Endothelial cell (in vitro differentiated cells): ENCODE measurements around the gene PRKAR1A. TPM values are rescaled to one million over a fixed set of nuclear protein-coding genes. Genes with fewer than 3 reads are reported as not detected.
A peak's percentile ranks its signal among the peaks of the same experiment; 100 is the strongest.

Experiments
- DNase-seq: peaks from one replicate; pipeline ENCODE4 v3.0.0; 2021; ENCODE audit warnings: low spot score
- H3K27ac Mint-ChIP-seq: one replicate; pipeline ENCODE4 v1.8.0; 2021; ENCODE audit warnings: mixed read lengths, inconsistent platforms; ENCODE audit not compliant: unreplicated experiment
- H3K27me3 Mint-ChIP-seq: one replicate; pipeline ENCODE4 v1.8.0; 2021; ENCODE audit warnings: mild to moderate bottlenecking, moderate library complexity, mixed read lengths, inconsistent platforms; ENCODE audit not compliant: unreplicated experiment
- H3K36me3 Mint-ChIP-seq: one replicate; pipeline ENCODE4 v1.8.0; 2021; ENCODE audit warnings: mild to moderate bottlenecking, low read depth, mixed read lengths, inconsistent platforms; ENCODE audit not compliant: unreplicated experiment
- H3K4me1 Mint-ChIP-seq: one replicate; pipeline ENCODE4 v1.8.0; 2021; ENCODE audit warnings: mild to moderate bottlenecking, mixed read lengths, inconsistent platforms; ENCODE audit not compliant: unreplicated experiment
- H3K4me3 Mint-ChIP-seq: one replicate; pipeline ENCODE4 v1.8.0; 2021; ENCODE audit warnings: mild to moderate bottlenecking, mixed read lengths, inconsistent platforms; ENCODE audit not compliant: unreplicated experiment
- H3K9me3 Mint-ChIP-seq: one replicate; pipeline ENCODE4 v1.8.0; 2021; ENCODE audit warnings: mixed read lengths, inconsistent platforms; ENCODE audit not compliant: unreplicated experiment
- CTCF ChIP-seq: fragments of 200-600 bp; sonication (generic); IDR thresholded peaks from one replicate; pipeline ENCODE4 v1.5.0; 2021; ENCODE audit warnings: antibody characterized with exemption; ENCODE audit not compliant: unreplicated experiment
- total RNA-seq: library from RNA; stranded (reverse); fragmentation: NEBNext Ultra II Directional; extraction: Animal tissue kit (Norgen Biotek cat#: 25700); gene quantifications from one replicate; pipeline ENCODE4 v1.2.1, GENCODE V29; 2021; ENCODE audit not compliant: unreplicated experiment

PRKAR1A gene
- total RNA-seq, 1 donor from 2014 or later = 248 TPM

GRCh38 chr17:68526548-68526947 is 14.3 kb downstream of the PRKAR1A start:
- peaks cover 22% of the 10 kb centered on the region for H3K4me1 Mint-ChIP-seq
- no peak for TF ChIP-seq CTCF
- H3K4me3 Mint-ChIP-seq = no peak overlapping the region
- no peak for DNase-seq
- H3K27me3 Mint-ChIP-seq = peaks cover 1% of the 10 kb centered on the region
- H3K9me3 Mint-ChIP-seq = no peaks in the 10 kb centered on the region
- H3K36me3 Mint-ChIP-seq = peaks cover 51% of the 10 kb centered on the region
- H3K27ac Mint-ChIP-seq = peak overlapping the region; percentile 88

GRCh38 chr17:68527314-68527713 is 15.1 kb downstream of the PRKAR1A start:
- DNase-seq = no peak
- peaks cover 50% of the 10 kb centered on the region for H3K36me3 Mint-ChIP-seq
- peaks cover 1% of the 10 kb centered on the region for H3K27me3 Mint-ChIP-seq
- no peaks in the 10 kb centered on the region for H3K9me3 Mint-ChIP-seq
- peaks cover 22% of the 10 kb centered on the region for H3K4me1 Mint-ChIP-seq
- peak overlapping the region; percentile 88 for H3K27ac Mint-ChIP-seq
- H3K4me3 Mint-ChIP-seq = no peak overlapping the region
- TF ChIP-seq CTCF = no peak

GRCh38 chr17:68531252-68531651 is 19.0 kb downstream of the PRKAR1A start:
- H3K9me3 Mint-ChIP-seq = no peaks in the 10 kb centered on the region
- H3K27me3 Mint-ChIP-seq = peaks cover 1% of the 10 kb centered on the region
- DNase-seq = no peak
- peaks cover 38% of the 10 kb centered on the region for H3K36me3 Mint-ChIP-seq
- no peak overlapping the region for H3K27ac Mint-ChIP-seq
- peaks cover 22% of the 10 kb centered on the region for H3K4me1 Mint-ChIP-seq
- H3K4me3 Mint-ChIP-seq = no peak overlapping the region
- no peak for TF ChIP-seq CTCF

GRCh38 chr17:68532826-68533225 is 20.6 kb downstream of the PRKAR1A start:
- no peak for TF ChIP-seq CTCF
- peaks cover 31% of the 10 kb centered on the region for H3K36me3 Mint-ChIP-seq
- no peak overlapping the region for H3K4me3 Mint-ChIP-seq
- DNase-seq = no peak
- no peaks in the 10 kb centered on the region for H3K9me3 Mint-ChIP-seq
- no peaks in the 10 kb centered on the region for H3K27me3 Mint-ChIP-seq
- H3K4me1 Mint-ChIP-seq = peaks cover 7% of the 10 kb centered on the region
- no peak overlapping the region for H3K27ac Mint-ChIP-seq

- no peaks in the 10 kb centered on the region for H3K9me3 Mint-ChIP-seq
- peak; percentile 56 for TF ChIP-seq CTCF
- H3K4me1 Mint-ChIP-seq = no peaks in the 10 kb centered on the region
- H3K27ac Mint-ChIP-seq = peak overlapping the region; percentile 17
- peaks cover 29% of the 10 kb centered on the region for H3K36me3 Mint-ChIP-seq
- H3K4me3 Mint-ChIP-seq = no peak overlapping the region
- no peak for DNase-seq
- H3K27me3 Mint-ChIP-seq = no peaks in the 10 kb centered on the region
Observed at GRCh38 chr17:68533887-68534694, 21.9 kb downstream of the PRKAR1A start.
